ENCODE results near the gene IL1RAPL1. TPM values are rescaled to one million over a fixed set of nuclear protein-coding genes. Genes with fewer than 3 reads are reported as not detected.
A peak's percentile ranks its signal among the peaks of the same experiment; 100 is the strongest.

The IL1RAPL1 gene
- total RNA-seq, 2 donors from 2014 or later = 0.66 to 1.1 TPM

- no peaks in the 10 kb centered on the region for H3K9me3 Mint-ChIP-seq
- Histone ChIP-seq H3K4me1 (ENCODE audit: control insufficient read depth, insufficient read depth, low read length) (no peaks in the 10 kb centered on the region), H3K36me3 (ENCODE audit: control insufficient read depth, insufficient read depth, low read length) (no peaks in the 10 kb centered on the region), H3K27ac (ENCODE audit: low read depth, low read length) (no peak overlapping the region), H3K9me3 (ENCODE audit: control insufficient read depth, low read length) (no peaks in the 10 kb centered on the region), H3K27me3 (ENCODE audit: control insufficient read depth, insufficient read depth, low read length, poor library complexity, severe bottlenecking) (no peaks in the 10 kb centered on the region), H3K4me3 (ENCODE audit: low read length) (no peak overlapping the region), H3K9ac (ENCODE audit: extremely low read depth, low read length, poor library complexity, severe bottlenecking) (no peak overlapping the region)
- peak; percentile 51 for DNase-seq
- H3K4me3 Mint-ChIP-seq = no peak overlapping the region
- 20% methylated on average over 1 of the region's 2 CpGs; no CpG with 5 or more reads in 1 of the 2 experiments for WGBS, 2 experiments (ENCODE audit: insufficient coverage in 1 of 2, insufficient read length in 1 of 2)
- no peak for TF ChIP-seq CTCF (conservative IDR thresholded peaks at IDR 0.05)
- no peaks in the 10 kb centered on the region for H3K36me3 Mint-ChIP-seq (ENCODE audit: low read depth)
- peaks cover 12% of the 10 kb centered on the region for H3K4me1 Mint-ChIP-seq
- H3K27ac Mint-ChIP-seq = no peak overlapping the region
- H3K27me3 Mint-ChIP-seq (ENCODE audit: insufficient read depth) = no peaks in the 10 kb centered on the region
Observed at GRCh38 chrX:28988246-28988645, 401.0 kb downstream of the IL1RAPL1 start.

GRCh38 chrX:28997706-28998463 is 410.6 kb downstream of the IL1RAPL1 start:
- Histone ChIP-seq H3K9me3 (ENCODE audit: control insufficient read depth, low read length) (no peaks in the 10 kb centered on the region), H3K4me1 (ENCODE audit: control insufficient read depth, insufficient read depth, low read length) (no peaks in the 10 kb centered on the region), H3K36me3 (ENCODE audit: control insufficient read depth, insufficient read depth, low read length) (no peaks in the 10 kb centered on the region), H3K27ac (ENCODE audit: low read depth, low read length) (no peak overlapping the region), H3K4me3 (ENCODE audit: low read length) (no peak overlapping the region), H3K27me3 (ENCODE audit: control insufficient read depth, insufficient read depth, low read length, poor library complexity, severe bottlenecking) (no peaks in the 10 kb centered on the region), H3K9ac (ENCODE audit: extremely low read depth, low read length, poor library complexity, severe bottlenecking) (no peak overlapping the region)
- Mint-ChIP-seq H3K4me1 (peaks cover 3% of the 10 kb centered on the region), H3K27ac (no peak overlapping the region), H3K9me3 (no peaks in the 10 kb centered on the region), H3K36me3 (ENCODE audit: low read depth) (no peaks in the 10 kb centered on the region), H3K4me3 (no peak overlapping the region), H3K27me3 (ENCODE audit: insufficient read depth) (no peaks in the 10 kb centered on the region)
- DNase-seq = no peak
- 67% methylated on average over 1 of the region's 1 CpG; no CpG with 5 or more reads in 1 of the 2 experiments for WGBS, 2 experiments (ENCODE audit: insufficient coverage in 1 of 2, insufficient read length in 1 of 2)
- TF ChIP-seq CTCF (conservative IDR thresholded peaks at IDR 0.05) = no peak

- H3K36me3 Mint-ChIP-seq (ENCODE audit: low read depth) = no peaks in the 10 kb centered on the region
- H3K27ac Mint-ChIP-seq = no peak overlapping the region
- no peak for DNase-seq
- Histone ChIP-seq H3K4me3 (ENCODE audit: low read length) (no peak overlapping the region), H3K9ac (ENCODE audit: extremely low read depth, low read length, poor library complexity, severe bottlenecking) (no peak overlapping the region), H3K4me1 (ENCODE audit: control insufficient read depth, insufficient read depth, low read length) (no peaks in the 10 kb centered on the region), H3K36me3 (ENCODE audit: control insufficient read depth, insufficient read depth, low read length) (no peaks in the 10 kb centered on the region), H3K9me3 (ENCODE audit: control insufficient read depth, low read length) (no peaks in the 10 kb centered on the region), H3K27me3 (ENCODE audit: control insufficient read depth, insufficient read depth, low read length, poor library complexity, severe bottlenecking) (no peaks in the 10 kb centered on the region), H3K27ac (ENCODE audit: low read depth, low read length) (no peak overlapping the region)
- no peak overlapping the region for H3K4me3 Mint-ChIP-seq
- H3K4me1 Mint-ChIP-seq = peaks cover 3% of the 10 kb centered on the region
- H3K27me3 Mint-ChIP-seq (ENCODE audit: insufficient read depth) = no peaks in the 10 kb centered on the region
- TF ChIP-seq CTCF (conservative IDR thresholded peaks at IDR 0.05) = no peak
- H3K9me3 Mint-ChIP-seq = no peaks in the 10 kb centered on the region
- 58% methylated on average over 2 of the region's 3 CpGs; no CpG with 5 or more reads in 1 of the 2 experiments for WGBS, 2 experiments (ENCODE audit: insufficient coverage in 1 of 2, insufficient read length in 1 of 2)
Observed at GRCh38 chrX:28998609-28999135, 411.4 kb downstream of the IL1RAPL1 start.
